HepG2 (cell line): Measurements from ENCODE around the gene PCBD1. TPM values are rescaled to one million over a fixed set of nuclear protein-coding genes. Genes with fewer than 3 reads are reported as not detected.

Experiments used
- ARID4A ChIP-seq: sonication (generic); formaldehyde crosslinking; IDR thresholded peaks from 2 replicates; pipeline ENCODE4 v1.5.0; 2020; ENCODE audit warnings: mild to moderate bottlenecking, missing genetic modification reagents, borderline replicate concordance
- ASH2L ChIP-seq: fragments of 300-600, 200-600 bp; sonication (generic); IDR thresholded peaks from 2 replicates; pipeline ENCODE4 v1.7.0; 2017; ENCODE audit warnings: low read depth, mild to moderate bottlenecking, moderate library complexity, mixed read lengths, low read length; ENCODE audit not compliant: insufficient read length
- BHLHE40 ChIP-seq: IDR thresholded peaks from 2 replicates; pipeline ENCODE4 v1.6.1; 2011; ENCODE audit warnings: low read length, improper control_type of control experiment
- EP300 ChIP-seq, 3 experiments: sonication (generic) in 1 of 3; formaldehyde crosslinking in 1 of 3; IDR thresholded peaks; 2 replicates each; pipeline versions ENCODE4 v1.5.1 to v1.6.1; 2011 to 2020; ENCODE audit warnings: low read depth in 2 of 3, low read length in 2 of 3, borderline replicate concordance in 1 of 3, improper control_type of control experiment in 1 of 3, mild to moderate bottlenecking in 1 of 3, missing genetic modification reagents in 1 of 3, moderate library complexity in 1 of 3
- HDAC1 ChIP-seq: sonication (generic); formaldehyde crosslinking; IDR thresholded peaks from 2 replicates; pipeline ENCODE4 v1.5.1; 2020; ENCODE audit warnings: mild to moderate bottlenecking, missing genetic modification reagents
- HIC2 ChIP-seq: sonication (generic); formaldehyde crosslinking; IDR thresholded peaks from 2 replicates; pipeline ENCODE4 v1.9.0; 2022; ENCODE audit warnings: low read depth, missing genetic modification reagents
- HNF4A ChIP-seq: sonication (generic); formaldehyde crosslinking; IDR thresholded peaks from 2 replicates; pipeline ENCODE4 v1.4.0; 2020; ENCODE audit warnings: missing genetic modification reagents
- POGZ ChIP-seq: sonication (generic); formaldehyde crosslinking; IDR thresholded peaks from 2 replicates; pipeline ENCODE4 v1.4.0; 2020; ENCODE audit warnings: mild to moderate bottlenecking, missing genetic modification reagents
- SALL1 ChIP-seq: sonication (generic); formaldehyde crosslinking; IDR thresholded peaks from 2 replicates; pipeline ENCODE4 v1.8.0; 2022; ENCODE audit warnings: mild to moderate bottlenecking, missing genetic modification reagents
- SETDB1 ChIP-seq: sonication (generic); formaldehyde crosslinking; IDR thresholded peaks from 2 replicates; pipeline ENCODE4 v1.5.1; 2020; ENCODE audit warnings: missing genetic modification reagents, mild to moderate bottlenecking, borderline replicate concordance
- ZNF503 ChIP-seq: sonication (generic); formaldehyde crosslinking; IDR thresholded peaks from 2 replicates; pipeline ENCODE4 v1.4.0; 2020; ENCODE audit warnings: missing genetic modification reagents
- ZNF609 ChIP-seq: sonication (generic); formaldehyde crosslinking; IDR thresholded peaks from 2 replicates; pipeline ENCODE4 v1.4.0; 2020; ENCODE audit warnings: mild to moderate bottlenecking, missing genetic modification reagents, borderline replicate concordance
- ZNF792 ChIP-seq: IDR thresholded peaks from 2 replicates; pipeline ENCODE4 v1.6.1; 2016
- polyA plus RNA-seq, 8 experiments: library from polyadenylated mRNA; depleted of rRNA in 3 of 8; stranded (reverse) in 7 of 8; unstranded in 1 of 8; fragments of >200 nt; fragmentation: Illumina TruSeq in 4 of 8; extraction: Trizol in 4 of 8; gene quantifications; 2 replicates each; pipeline versions ENCODE4 v1.2.1 to v1.2.3, GENCODE V29; 2011 to 2016; ENCODE audit warnings: low read depth in 4 of 8, missing spikeins in 1 of 8, mixed read lengths in 1 of 8; ENCODE audit not compliant: insufficient read depth in 1 of 8
- total RNA-seq, 5 experiments: library from RNA; depleted of rRNA; stranded (reverse); fragments of >200 nt; fragmentation: Illumina TruSeq; extraction: Trizol; gene quantifications; 2 replicates each; pipeline ENCODE4 v1.2.3, GENCODE V29; 2016; ENCODE audit warnings: low read depth in 1 of 5

Gene PCBD1
- total and polyA plus RNA-seq, 2 of the 13 experiments (the other 11 are each of a cell fraction or from before 2014, with no cell fraction given) = 95.3 to 168 TPM

GRCh38 chr10:70851597-70852475 lies 36.5 kb downstream of the PCBD1 start (continued):
- TF ChIP-seq ZNF503 (CRISPR knock-in tag) (peak; percentile 58; the same call in 1 of the 2 replicates), ZNF792 (CRISPR knock-in tag) (peak; percentile 54; the same call in 1 of the 2 replicates), HDAC1 (CRISPR knock-in tag) (peak; percentile 27; the same call in 1 of the 2 replicates), ZNF609 (peak; percentile 75; the same call in 1 of the 2 replicates), SETDB1 (CRISPR knock-in tag) (no peak), BHLHE40 (no peak), ASH2L (peak; percentile 24), POGZ (peak; percentile 4; the same call in 1 of the 2 replicates), HIC2 (peak; percentile 55; the same call in 1 of the 2 replicates), ARID4A (no peak; the same call in 1 of the 2 replicates), EP300 (IDR thresholded peaks at IDR 0.05; ENCODE audit: low read depth in 2 of 2, low read length in 2 of 2) (peak in 1 of 2 experiments; percentile 79; a peak in 1 of 4 replicates), EP300 (CRISPR knock-in tag; IDR thresholded peaks at IDR 0.05; ENCODE audit: borderline replicate concordance) (peak; percentile 42; the same call in 1 of the 2 replicates), HNF4A (CRISPR knock-in tag) (peak; percentile 83), SALL1 (CRISPR knock-in tag) (peak; percentile 30; the same call in 1 of the 2 replicates)
